Activated CD8-positive, alpha-beta memory T cell treated with anti-CD3 and anti-CD28 coated beads for 36 hours (primary cell): ENCODE measurements around the gene ARL2. TPM values are rescaled to one million over a fixed set of nuclear protein-coding genes. Genes with fewer than 3 reads are reported as not detected.

Experiments
- CTCF ChIA-PET: fragments of 350-600 bp; sonication (Branson Sonifier 250); formaldehyde crosslinking; loops from one replicate; lab custom pipeline; 2021; ENCODE audit warnings: antibody characterized with exemption; lab: Charles Lee
- POLR2A ChIA-PET: fragments of 350-600 bp; sonication (Branson Sonifier 250); formaldehyde crosslinking; loops from one replicate; lab custom pipeline; 2021; ENCODE audit warnings: antibody characterized with exemption; lab: Charles Lee
- total RNA-seq, 2 experiments: library from RNA; stranded (reverse); gene quantifications; one replicate each; pipeline ENCODE4 v1.2.3, GENCODE V29; 2021

The ARL2 gene
- total RNA-seq, 2 experiments from 2014 or later, result 134 to 138 TPM

DNA sequence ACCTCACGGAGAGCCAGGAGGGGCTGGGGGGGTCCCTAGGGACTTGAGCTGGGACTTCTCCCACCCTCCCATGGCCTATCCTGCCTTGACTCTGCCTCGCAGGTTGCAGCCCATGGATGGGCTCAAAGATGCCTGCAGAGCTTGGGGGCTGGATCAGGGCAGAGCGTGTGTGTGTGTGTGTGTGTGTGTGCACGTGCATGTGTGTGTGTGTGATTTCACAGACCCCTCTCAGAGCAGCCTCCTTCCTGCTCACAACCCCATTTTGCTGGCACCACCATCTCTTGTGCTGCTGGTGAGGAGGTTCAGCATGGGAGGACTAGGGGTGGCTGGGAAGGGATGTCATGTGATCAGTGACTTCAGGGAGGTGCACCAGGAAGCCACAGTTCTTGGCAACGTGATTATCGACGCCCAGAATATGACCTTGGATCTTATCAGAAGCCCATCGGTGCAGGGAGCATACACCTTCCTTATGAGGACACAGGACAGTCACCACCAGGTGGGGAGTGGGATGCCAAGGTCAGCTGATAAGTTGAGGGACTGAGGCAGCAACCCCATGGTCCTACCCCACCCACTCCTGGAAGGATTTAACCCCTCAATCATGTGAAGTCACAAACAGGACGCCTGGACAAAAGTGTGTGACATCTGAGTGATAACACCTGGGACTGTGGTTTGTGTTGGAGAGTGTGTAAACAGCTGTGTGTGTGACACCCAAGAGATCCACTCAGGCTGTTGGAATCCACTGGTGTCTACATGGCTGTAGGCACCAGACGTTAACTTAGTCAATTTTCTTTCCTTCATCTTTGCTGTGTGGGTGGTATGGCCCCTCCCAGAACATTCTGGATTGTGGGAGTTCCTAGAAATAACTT is 46.2 kb downstream of the ARL2 start:
- CTCF ChIA-PET, result interaction anchor here (0.6 kb wide), 1 partner anchor 33 kb away, joined by 4 read pairs; no protein-coding TSS in a partner anchor
- POLR2A ChIA-PET, result no interaction called here

GRCh38 chr11:65060913-65061408 is 47.0 kb downstream of the ARL2 start:
- ChIA-PET CTCF (no interaction called here), POLR2A (no interaction called here)

DNA sequence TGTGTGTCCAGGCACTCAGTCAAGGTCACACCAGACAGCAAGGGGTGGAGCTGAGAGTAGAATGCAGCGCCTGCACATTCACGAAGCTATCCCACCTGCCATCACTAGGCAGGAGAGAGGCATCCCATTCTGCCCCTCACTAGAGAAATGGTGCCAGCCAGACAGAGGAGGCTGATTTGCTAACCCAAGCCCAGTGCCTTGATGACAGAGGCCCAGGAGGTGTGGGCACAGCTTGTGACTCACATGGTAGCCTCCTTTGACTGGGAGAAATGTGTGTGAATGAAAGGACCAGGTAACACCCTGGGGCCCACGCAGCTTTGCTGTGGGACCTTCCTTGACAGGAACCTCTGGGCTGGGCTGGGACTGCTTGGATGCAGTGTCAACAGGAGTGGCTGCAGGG is 49.6 kb downstream of the ARL2 start:
- ChIA-PET CTCF (interaction anchor here (1.3 kb wide), 1 partner anchor 15 kb away, joined by 3 read pairs; no protein-coding TSS in a partner anchor), POLR2A (no interaction called here)

GRCh38 chr11:65064847-65065240 is 50.9 kb downstream of the ARL2 start:
- ChIA-PET CTCF (no interaction called here), POLR2A (no interaction called here)

- POLR2A ChIA-PET, result no interaction called here
- CTCF ChIA-PET, result no interaction called here
Observed at GRCh38 chr11:65065851-65066250, 51.9 kb downstream of the ARL2 start.

DNA sequence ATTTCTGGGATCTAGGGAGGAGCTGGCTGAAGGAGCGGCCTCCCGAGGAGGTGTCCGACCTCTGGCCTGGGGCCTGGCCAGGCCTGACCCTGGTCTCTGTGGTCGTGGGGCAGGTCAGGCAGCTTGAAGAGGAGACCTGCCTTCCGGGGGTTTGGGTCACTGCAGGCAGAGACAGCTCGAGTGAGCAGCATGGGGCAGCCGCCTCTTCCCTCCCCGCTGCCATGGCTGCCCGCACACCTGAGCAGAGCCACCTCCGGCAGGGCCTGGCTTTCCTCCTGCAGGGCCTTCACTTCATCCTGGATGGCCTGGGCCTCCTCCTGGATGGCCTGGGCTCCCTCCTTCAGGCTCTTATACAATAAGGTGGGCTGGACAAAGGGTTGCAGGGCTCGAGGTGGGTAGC is 52.4 kb downstream of the ARL2 start:
- POLR2A ChIA-PET, result no interaction called here

GRCh38 chr11:65066805-65067291 is 52.9 kb downstream of the ARL2 start:
- ChIA-PET CTCF (no interaction called here), POLR2A (no interaction called here)

More for the DNA sequence above, 52.4 kb downstream of the ARL2 start:
- CTCF ChIA-PET, result no interaction called here

DNA sequence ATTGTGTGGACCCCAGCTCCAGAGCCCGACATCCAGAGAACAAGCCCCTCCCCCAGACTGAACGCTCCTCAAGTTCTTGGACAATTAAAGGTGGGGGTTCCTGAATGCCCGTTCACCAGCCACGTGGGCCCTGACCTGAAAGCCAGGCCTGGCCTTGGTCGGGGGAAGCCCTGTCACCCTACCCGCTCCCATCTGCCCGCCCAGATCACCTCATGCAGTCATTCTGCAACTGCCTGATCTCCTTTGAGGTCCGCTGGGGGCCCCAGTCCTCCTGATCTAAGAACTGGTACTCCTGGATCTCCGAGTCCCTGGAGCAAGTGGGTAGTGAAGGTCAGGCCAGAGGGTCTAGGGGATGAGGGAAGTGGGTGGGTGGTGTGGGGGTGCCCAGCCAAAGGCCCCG is 53.5 kb downstream of the ARL2 start:
- POLR2A ChIA-PET, result no interaction called here
- CTCF ChIA-PET, result interaction anchor here (0.6 kb wide), 1 partner anchor 15 kb away, joined by 4 read pairs; no protein-coding TSS in a partner anchor

GRCh38 chr11:65069217-65069616 is 55.3 kb downstream of the ARL2 start:
- CTCF ChIA-PET, result interaction anchor here (1.0 kb wide), 1 partner anchor 55 kb away, joined by 4 read pairs; the partner anchor contains the start of gene ARL2
- POLR2A ChIA-PET, result no interaction called here

Other genes with a start within 250 kb of the ARL2 start
- gene SF1, start 235.6 kb upstream of the ARL2 start, total RNA-seq, result 100 to 1,000 TPM; 399 to 402 TPM
- gene MAP4K2, start 210.9 kb upstream of the ARL2 start, total RNA-seq, result 10 to 100 TPM; 52.3 to 53.6 TPM
- 10 to 100 TPM; 43.3 to 47.4 TPM for gene MEN1, start 203.6 kb upstream of the ARL2 start, total RNA-seq
- gene CDC42BPG, start 169.5 kb upstream of the ARL2 start, total RNA-seq, result under 1 TPM; 0.11 to 0.50 TPM
- 10 to 100 TPM; 82.2 to 85.8 TPM for gene EHD1, start 135.5 kb upstream of the ARL2 start, total RNA-seq
- 10 to 100 TPM; 21.7 to 22.6 TPM for gene ATG2A, start 97.0 kb upstream of the ARL2 start, total RNA-seq
- 10 to 100 TPM; 11.3 to 11.5 TPM for gene PPP2R5B, start 89.5 kb upstream of the ARL2 start, total RNA-seq
- gene GPHA2, start 78.3 kb upstream of the ARL2 start, total RNA-seq, result not detected
- not detected for gene MAJIN, start 42.1 kb upstream of the ARL2 start, total RNA-seq
- not detected for gene BATF2, start 17.2 kb upstream of the ARL2 start, total RNA-seq
- 10 to 100 TPM; 13.7 to 15.2 TPM for gene SNX15, start 13.3 kb downstream of the ARL2 start, total RNA-seq
- 10 to 100 TPM; 18.3 to 20.5 TPM for gene SAC3D1, start 27.1 kb downstream of the ARL2 start, total RNA-seq
- gene NAALADL1, start 44.4 kb downstream of the ARL2 start, total RNA-seq, result 10 to 100 TPM; 10.3 to 11.2 TPM
- 100 to 1,000 TPM; 108 TPM for gene CDCA5, start 69.9 kb downstream of the ARL2 start, total RNA-seq
- 10 to 100 TPM; 27.5 to 30.2 TPM for gene ZFPL1, start 70.1 kb downstream of the ARL2 start, total RNA-seq
- gene VPS51, start 82.1 kb downstream of the ARL2 start, total RNA-seq, result 100 to 1,000 TPM in 1 of 2 experiments, 10 to 100 TPM in 1; 99.2 to 104 TPM
- 10 to 100 TPM; 18.0 to 18.2 TPM for gene TM7SF2, start 97.7 kb downstream of the ARL2 start, total RNA-seq
- gene ZNHIT2, start 103.5 kb downstream of the ARL2 start, total RNA-seq, result 10 to 100 TPM; 16.5 to 18.2 TPM
- 1,000 to 10,000 TPM; 1,009 to 1,011 TPM for gene FAU, start 108.0 kb downstream of the ARL2 start, total RNA-seq
- gene MRPL49, start 108.2 kb downstream of the ARL2 start, total RNA-seq, result 100 to 1,000 TPM; 108 TPM
- gene SYVN1, start 120.4 kb downstream of the ARL2 start, total RNA-seq, result 10 to 100 TPM; 33.8 to 36.6 TPM
- not detected for gene SPDYC, start 156.1 kb downstream of the ARL2 start, total RNA-seq
- 10 to 100 TPM; 75.6 to 79.1 TPM for gene CAPN1, start 167.8 kb downstream of the ARL2 start, total RNA-seq
- gene POLA2, start 247.8 kb downstream of the ARL2 start, total RNA-seq, result 10 to 100 TPM; 73.8 to 80.7 TPM